Aorta (tissue), 5 donors: Measurements from ENCODE around the gene ZNF804B. TPM values are rescaled to one million over a fixed set of nuclear protein-coding genes. Genes with fewer than 3 reads are reported as not detected.

Experiments used
- ATAC-seq: fragments of 200-7000 bp; cut with Tn5 transposase; one replicate; pipeline ENCODE4 v1.9.1; 2022; ENCODE audit warnings: moderate library complexity; ENCODE audit not compliant: low FRiP score
- DNase-seq, 2 donors: peaks; one replicate each; pipeline ENCODE4 v3.0.0-alpha.2; 2020
- H3K27ac ChIP-seq, 2 donors: one replicate each; pipeline ENCODE4 v1.5.1; 2013; ENCODE audit warnings: low read length in 2 of 2, mild to moderate bottlenecking in 2 of 2, moderate library complexity in 2 of 2, control low read depth in 1 of 2, inconsistent platforms in 1 of 2, low read depth in 1 of 2
- H3K27me3 ChIP-seq, 2 donors: one replicate each; pipeline ENCODE4 v1.6.1; 2013; ENCODE audit warnings: control low read depth in 1 of 2, low read length in 1 of 2, mild to moderate bottlenecking in 1 of 2, moderate library complexity in 1 of 2; ENCODE audit not compliant: insufficient read depth in 2 of 2, control insufficient read depth in 1 of 2
- H3K36me3 ChIP-seq, 2 donors: one replicate each; pipeline ENCODE4 v1.6.1; 2013; ENCODE audit warnings: control low read depth in 1 of 2, low read length in 1 of 2, mild to moderate bottlenecking in 1 of 2; ENCODE audit not compliant: insufficient read depth in 2 of 2, control insufficient read depth in 1 of 2
- H3K4me1 ChIP-seq, 2 donors: one replicate each; pipeline ENCODE4 v1.6.1; 2013; ENCODE audit warnings: low read length in 2 of 2, control low read depth in 1 of 2, mild to moderate bottlenecking in 1 of 2, moderate library complexity in 1 of 2; ENCODE audit not compliant: insufficient read depth in 2 of 2, control insufficient read depth in 1 of 2
- H3K4me3 ChIP-seq, 2 donors: one replicate each; pipeline ENCODE4 v1.5.1; 2013; ENCODE audit warnings: low read length in 2 of 2, control low read depth in 1 of 2, mild to moderate bottlenecking in 1 of 2
- H3K9me3 ChIP-seq: one replicate; pipeline ENCODE4 v1.6.1; 2013; ENCODE audit warnings: mild to moderate bottlenecking, low read length; ENCODE audit not compliant: control insufficient read depth
- WGBS, 2 donors: extraction: QIAGEN DNeasy Blood & Tissue Kit; methylation state at CpG; one replicate each; pipeline ENCODE4 v1.1.7; 2013; 5-methylcytosine and 5-hydroxymethylcytosine counted together
- intact Hi-C, 2 donors: fragments of 100-400 bp; cut with DNase I; formaldehyde crosslinking; loops; one replicate each; pipeline versions ENCODE4 v1.14.2 to v1.15.0; 2022
- long read RNA-seq, 2 donors: library from polyadenylated mRNA; unstranded; transcript quantifications; one replicate each; pipeline ENCODE4 v2.0.0, GENCODE V29; 2020 to 2021
- polyA plus RNA-seq, 2 donors: library from polyadenylated mRNA; stranded (reverse); fragments of 200-250 nt; gene quantifications; one replicate each; pipeline ENCODE4 v1.2.3, GENCODE V29; 2013
- total RNA-seq, 2 donors: library from RNA; stranded (reverse); fragmentation: NEBNext Ultra II Directional; extraction: Animal tissue kit (Norgen Biotek cat#: 25700); gene quantifications; one replicate each; pipeline ENCODE4 v1.2.1, GENCODE V29; 2021
- donor health status: healthy with polysubstance abuse.
- donor health status: Bipolar disorder and iron deficiency.
- donor health status: DM: no; HTN: no; CAD: no.
- donor health status: DM: no; HTN: no; CAD: no.
- donor health status: DM: yes; HTN: yes; CAD: no.

The ZNF804B gene
- total RNA-seq (not detected), polyA plus RNA-seq (not detected)
- long read RNA-seq, donor 1, partial matches to known transcripts, result 0 of 4 reads
- long read RNA-seq, donor 1, other reads (novel, unspliced or antisense), result 4 of 4 reads
- long read RNA-seq, donor 2, result 0 reads

DNA sequence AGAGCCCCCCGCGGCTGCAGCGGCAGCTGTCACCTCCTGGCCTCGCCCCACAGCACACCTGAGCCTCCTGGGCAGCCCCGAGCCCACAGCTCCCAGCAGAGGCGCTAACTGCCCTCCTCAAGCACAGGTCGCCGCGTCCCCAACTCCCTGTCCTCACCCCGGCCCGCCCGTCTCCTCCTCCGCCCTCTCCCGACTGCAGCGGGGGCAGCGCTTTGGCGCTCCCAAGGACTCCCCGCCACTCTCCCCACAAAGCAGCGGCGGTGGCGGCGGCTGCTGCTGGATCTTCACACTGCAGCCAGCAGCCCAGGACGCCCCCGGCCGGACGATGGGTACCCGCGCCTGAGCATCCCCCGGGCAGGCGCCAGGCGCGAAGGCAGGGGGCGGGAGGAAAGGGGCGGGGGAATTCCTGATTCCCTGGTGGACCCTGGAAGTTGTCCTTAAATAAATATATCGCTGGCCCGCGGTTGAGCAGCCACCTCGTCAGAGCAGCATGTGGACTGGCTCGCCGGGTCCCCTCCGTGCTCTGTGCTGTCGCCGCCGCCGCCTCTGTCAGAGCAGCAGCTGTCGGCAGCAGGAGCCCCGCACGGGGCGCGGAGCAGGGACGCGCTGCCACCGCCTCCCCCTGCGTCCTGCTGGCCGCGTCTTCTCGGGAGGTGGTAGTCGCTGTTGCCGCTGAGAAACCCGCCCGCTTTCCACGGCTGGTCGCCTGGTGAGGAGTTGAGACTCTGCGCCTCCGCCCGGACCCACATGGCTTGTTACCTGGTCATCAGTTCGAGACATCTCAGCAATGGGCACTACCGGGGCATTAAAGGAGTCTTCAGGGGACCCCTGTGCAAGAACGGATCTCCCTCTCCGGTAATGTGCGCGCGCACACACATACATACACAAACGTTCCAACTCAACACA, at the start of gene ZNF804B:
Gene ZNF804B (plus strand): TSS at position 471 of the 906 bp plus-strand sequence. CDS start 277 bp downstream, at position 748.
- no peaks in the 10 kb centered on the region for H3K36me3 ChIP-seq
- peak; percentile 58 for ATAC-seq
- DNase-seq, result peak; percentile 38 to 76
- peak within 1 kb of the TSS in 1 of 2 donors; percentile 12 for H3K4me3 ChIP-seq
- H3K4me1 ChIP-seq, result no peaks in the 10 kb centered on the region
- WGBS, 2 donors, result 1 to 2% methylated on average over 64 to 74 of the region's 74 CpGs
- intact Hi-C loops, result no loop called here
- no peaks in the 10 kb centered on the region for H3K27me3 ChIP-seq
- H3K9me3 ChIP-seq, result no peaks in the 10 kb centered on the region
- no peak within 1 kb of the TSS for H3K27ac ChIP-seq

DNA sequence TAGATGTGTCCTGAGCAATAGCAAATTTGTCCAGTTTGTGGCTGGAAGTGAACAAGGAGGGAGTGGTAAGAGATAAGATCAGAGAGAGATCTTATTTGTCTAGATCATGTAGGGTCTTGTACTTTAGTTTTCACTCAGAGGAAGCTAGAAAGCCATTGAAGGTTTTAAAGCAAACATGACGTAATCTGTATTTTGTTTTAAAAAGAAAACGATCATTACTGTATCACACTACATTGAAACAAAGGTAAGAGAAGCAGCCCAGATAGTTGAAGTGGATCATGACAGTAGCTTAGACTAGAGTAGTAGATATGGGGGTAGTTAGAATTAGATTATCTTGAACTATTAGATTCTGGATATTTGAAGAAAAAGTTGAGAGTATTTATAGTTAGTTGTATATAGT, 23.6 kb upstream of the ZNF804B start:
- Histone ChIP-seq H3K9me3 (no peaks in the 10 kb centered on the region), H3K4me3 (no peak overlapping the region), H3K4me1 (no peaks in the 10 kb centered on the region), H3K27ac (no peak overlapping the region), H3K36me3 (no peaks in the 10 kb centered on the region), H3K27me3 (no peaks in the 10 kb centered on the region)
- 73 to 80% methylated on average over 2 of the region's 2 CpGs for WGBS, 2 donors
- no peak for DNase-seq
- intact Hi-C loops, result no loop called here
- no peak for ATAC-seq

DNA sequence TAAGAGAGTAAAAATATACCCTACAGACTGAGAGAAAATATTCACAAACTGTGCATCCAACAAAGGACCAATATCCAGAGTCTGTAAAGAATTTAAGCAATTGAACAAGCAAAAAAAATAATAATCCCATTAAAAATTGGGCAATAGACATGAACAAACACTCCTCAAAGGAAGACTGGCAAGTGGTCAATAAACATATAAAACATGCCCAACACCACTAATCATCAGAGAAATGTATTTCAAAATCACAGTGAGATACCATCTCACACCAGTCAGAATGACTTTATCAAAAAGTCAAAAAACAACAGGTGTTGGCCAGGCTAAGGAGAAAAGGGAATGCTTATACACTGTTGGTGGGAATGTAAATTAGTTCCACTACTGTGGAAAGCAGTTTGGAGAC, 21.9 kb upstream of the ZNF804B start:
- DNase-seq (no peak), ATAC-seq (no peak)
- intact Hi-C loops, result no loop called here
- Histone ChIP-seq H3K36me3 (no peaks in the 10 kb centered on the region), H3K4me1 (no peaks in the 10 kb centered on the region), H3K9me3 (no peaks in the 10 kb centered on the region), H3K27ac (no peak overlapping the region), H3K4me3 (no peak overlapping the region), H3K27me3 (no peaks in the 10 kb centered on the region)

DNA sequence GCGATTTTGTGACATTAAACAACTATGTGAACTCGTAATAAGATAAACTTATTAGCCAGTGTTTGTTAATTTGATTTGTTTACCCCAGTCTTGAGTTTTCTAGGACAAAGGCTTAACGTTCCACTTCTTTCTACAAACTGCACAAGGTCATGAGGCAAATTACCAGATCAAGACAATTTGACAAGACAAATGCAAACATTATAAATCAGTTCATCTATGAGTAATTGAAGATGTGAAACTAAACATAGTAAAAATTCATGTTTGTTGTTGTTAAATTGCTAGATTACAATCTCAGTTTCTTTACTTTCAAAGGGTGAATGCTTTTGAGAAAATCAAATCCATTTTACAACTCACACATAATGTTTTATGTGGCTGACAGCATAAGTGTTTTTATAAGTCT, 13.4 kb upstream of the ZNF804B start:
- intact Hi-C loops, result no loop called here
- no peaks in the 10 kb centered on the region for H3K36me3 ChIP-seq
- DNase-seq (no peak), ATAC-seq (no peak)
- no peaks in the 10 kb centered on the region for H3K4me1 ChIP-seq
- 47 to 51% methylated on average over 3 of the region's 3 CpGs for WGBS, 2 donors
- H3K9me3 ChIP-seq, result no peaks in the 10 kb centered on the region
- no peak overlapping the region for H3K4me3 ChIP-seq
- no peaks in the 10 kb centered on the region for H3K27me3 ChIP-seq
- H3K27ac ChIP-seq, result no peak overlapping the region

DNA sequence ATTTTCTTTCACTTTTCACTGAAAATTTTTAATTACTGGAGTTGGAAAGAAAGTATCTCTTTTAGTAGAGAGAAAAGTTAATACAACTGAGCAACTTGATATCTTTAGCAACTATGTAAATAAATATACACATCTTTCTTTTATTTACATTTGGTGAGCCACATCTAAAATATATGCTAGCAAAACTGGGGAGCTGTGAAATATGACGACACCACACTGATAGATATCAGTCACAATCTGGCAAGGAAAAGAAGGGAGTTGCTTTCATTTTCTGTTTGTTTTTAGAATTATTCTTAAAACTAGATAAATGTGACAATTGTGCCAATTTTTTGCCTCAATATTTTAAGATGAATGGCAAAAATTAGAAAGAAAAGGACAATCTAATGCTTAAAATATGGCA, 2.7 kb upstream of the ZNF804B start:
- WGBS, 2 donors, result 69 to 73% methylated on average over 1 of the region's 1 CpG
- no peak overlapping the region for H3K27ac ChIP-seq
- H3K36me3 ChIP-seq, result no peaks in the 10 kb centered on the region
- no peaks in the 10 kb centered on the region for H3K27me3 ChIP-seq
- H3K4me1 ChIP-seq, result no peaks in the 10 kb centered on the region
- ATAC-seq, result no peak
- H3K9me3 ChIP-seq, result no peaks in the 10 kb centered on the region
- intact Hi-C loops, result no loop called here
- H3K4me3 ChIP-seq, result no peak overlapping the region
- no peak for DNase-seq

DNA sequence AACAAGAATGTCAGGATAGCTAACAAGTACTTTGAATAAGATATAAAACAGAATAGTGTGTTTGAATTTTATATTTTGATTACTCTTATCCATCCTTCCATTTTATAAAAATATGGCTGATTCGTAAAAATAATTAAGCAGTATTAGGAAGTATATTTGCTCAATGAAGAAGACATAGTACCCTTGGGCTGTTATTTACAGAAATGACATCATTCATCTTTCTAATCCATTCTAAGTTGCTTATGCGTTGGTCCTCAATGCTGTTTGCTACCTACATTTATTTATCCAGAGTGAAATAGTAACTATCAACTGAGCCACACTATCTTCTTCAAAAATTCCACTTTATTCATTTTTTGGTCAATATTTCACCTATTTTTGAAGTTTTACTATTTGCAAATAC, 2.1 kb upstream of the ZNF804B start:
- H3K4me1 ChIP-seq, result no peaks in the 10 kb centered on the region
- ATAC-seq, result no peak
- H3K9me3 ChIP-seq, result no peaks in the 10 kb centered on the region
- 77 to 86% methylated on average over 2 of the region's 2 CpGs for WGBS, 2 donors
- H3K4me3 ChIP-seq, result no peak overlapping the region
- H3K27me3 ChIP-seq, result no peaks in the 10 kb centered on the region
- H3K36me3 ChIP-seq, result no peaks in the 10 kb centered on the region
- H3K27ac ChIP-seq, result no peak overlapping the region
- intact Hi-C loops, result no loop called here
- no peak for DNase-seq

DNA sequence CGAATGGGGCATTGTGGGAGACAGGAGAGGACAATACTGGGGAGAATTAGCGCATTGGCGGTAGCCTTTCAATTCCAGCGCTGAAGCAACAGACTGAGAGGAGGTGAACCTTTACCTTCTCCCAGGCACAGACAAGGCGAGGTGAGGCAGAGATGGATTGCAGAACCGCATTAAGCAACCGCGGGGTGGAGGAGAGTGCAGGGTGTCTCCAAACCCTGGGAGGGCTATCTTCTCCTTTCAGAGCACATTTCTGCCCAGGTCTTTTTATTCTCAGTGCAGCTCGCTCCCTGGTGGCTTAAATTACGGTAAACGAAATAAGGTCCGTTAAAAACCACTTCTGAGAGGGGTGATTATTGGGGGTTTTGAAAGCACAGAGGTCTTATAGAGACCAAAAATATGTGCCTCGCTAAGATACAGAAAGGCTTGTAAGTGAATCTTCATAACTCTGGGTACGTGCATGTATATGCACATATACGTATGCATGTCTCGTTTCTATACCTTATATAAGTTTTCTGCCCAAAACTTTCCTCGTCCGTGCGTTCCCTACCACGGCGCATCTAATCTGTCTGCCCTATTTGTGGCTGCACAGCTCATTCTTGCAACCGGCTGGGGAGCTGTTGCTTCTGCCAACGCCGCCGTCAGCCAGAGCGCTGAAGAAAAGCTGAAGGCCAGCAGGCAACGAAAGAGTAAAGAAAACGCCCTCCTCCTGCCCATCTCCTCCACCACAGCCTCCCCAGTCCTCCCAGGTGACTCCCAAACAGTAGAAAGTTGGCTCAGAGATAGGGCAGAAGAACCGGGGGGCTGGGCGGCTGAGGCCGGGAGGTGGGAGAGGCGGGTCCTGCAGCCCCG, 895 bp upstream of the ZNF804B start:
- 4 to 5% methylated on average over 33 of the region's 33 CpGs for whole genome bisulfite sequencing, 2 donors
- Histone ChIP-seq H3K27me3 (no peaks in the 10 kb centered on the region), H3K4me3 (peak overlapping the region in 1 of 2 donors; percentile 12), H3K36me3 (no peaks in the 10 kb centered on the region), H3K9me3 (no peaks in the 10 kb centered on the region), H3K27ac (no peak overlapping the region), H3K4me1 (no peaks in the 10 kb centered on the region)
- DNase-seq (peak; percentile 30 to 75), ATAC-seq (no peak)
- intact Hi-C loops, result no loop called here

DNA sequence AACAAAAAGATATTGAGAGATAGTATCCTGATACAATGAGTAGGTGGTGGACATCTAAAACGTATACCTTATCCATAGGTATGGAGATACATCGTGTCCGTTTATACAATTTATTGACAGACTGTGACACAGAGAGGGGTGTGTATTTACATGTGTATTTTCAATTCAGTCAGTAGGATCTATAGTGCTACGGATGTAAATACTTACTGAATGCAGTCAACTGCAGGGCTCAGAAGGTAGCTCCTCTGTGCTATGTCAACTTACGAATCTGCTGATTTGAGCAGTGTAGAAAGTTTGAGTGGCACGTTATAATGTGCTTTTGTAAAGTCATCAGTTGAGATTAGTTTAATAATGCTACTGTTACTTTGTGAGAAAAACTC, 626 bp downstream of the ZNF804B start:
- ATAC-seq (no peak), DNase-seq (no peak)
- no peaks in the 10 kb centered on the region for H3K36me3 ChIP-seq
- no peak overlapping the region for H3K4me3 ChIP-seq
- H3K27me3 ChIP-seq, result no peaks in the 10 kb centered on the region
- no peak overlapping the region for H3K27ac ChIP-seq
- no peaks in the 10 kb centered on the region for H3K9me3 ChIP-seq
- H3K4me1 ChIP-seq, result no peaks in the 10 kb centered on the region
- 19 to 20% methylated on average over 6 of the region's 6 CpGs for WGBS, 2 donors
- intact Hi-C loops, result no loop called here
